ENCODE data around the gene PIAS4.

The PIAS4 gene

DNA sequence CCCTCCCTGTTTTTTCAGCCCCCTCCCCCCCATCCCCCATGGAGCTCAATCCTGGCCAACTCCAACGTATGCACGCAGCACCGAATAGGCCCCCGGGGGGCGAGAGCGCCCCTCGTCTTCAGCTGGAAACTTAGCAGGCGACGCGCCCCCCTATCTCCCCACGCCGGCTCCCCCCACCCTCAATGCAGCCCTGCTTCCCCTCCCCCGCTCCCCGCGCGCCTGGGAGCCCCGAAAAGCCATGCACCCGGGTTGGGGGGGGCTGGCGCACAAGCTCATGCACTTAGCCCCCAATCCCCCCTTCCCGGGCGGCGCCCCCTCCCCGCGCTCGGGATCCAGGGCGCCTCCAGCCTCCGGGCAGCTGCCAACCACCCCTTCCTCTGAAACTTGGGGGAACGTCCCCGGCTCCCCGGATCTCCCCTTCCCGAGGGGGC lies 58.7 kb downstream of the PIAS4 start:
- peak overlapping the region; percentile 74 for H3K27ac ChIP-seq
- no peak for DNase-seq (ENCODE audit: low read depth, low spot score)

DNA sequence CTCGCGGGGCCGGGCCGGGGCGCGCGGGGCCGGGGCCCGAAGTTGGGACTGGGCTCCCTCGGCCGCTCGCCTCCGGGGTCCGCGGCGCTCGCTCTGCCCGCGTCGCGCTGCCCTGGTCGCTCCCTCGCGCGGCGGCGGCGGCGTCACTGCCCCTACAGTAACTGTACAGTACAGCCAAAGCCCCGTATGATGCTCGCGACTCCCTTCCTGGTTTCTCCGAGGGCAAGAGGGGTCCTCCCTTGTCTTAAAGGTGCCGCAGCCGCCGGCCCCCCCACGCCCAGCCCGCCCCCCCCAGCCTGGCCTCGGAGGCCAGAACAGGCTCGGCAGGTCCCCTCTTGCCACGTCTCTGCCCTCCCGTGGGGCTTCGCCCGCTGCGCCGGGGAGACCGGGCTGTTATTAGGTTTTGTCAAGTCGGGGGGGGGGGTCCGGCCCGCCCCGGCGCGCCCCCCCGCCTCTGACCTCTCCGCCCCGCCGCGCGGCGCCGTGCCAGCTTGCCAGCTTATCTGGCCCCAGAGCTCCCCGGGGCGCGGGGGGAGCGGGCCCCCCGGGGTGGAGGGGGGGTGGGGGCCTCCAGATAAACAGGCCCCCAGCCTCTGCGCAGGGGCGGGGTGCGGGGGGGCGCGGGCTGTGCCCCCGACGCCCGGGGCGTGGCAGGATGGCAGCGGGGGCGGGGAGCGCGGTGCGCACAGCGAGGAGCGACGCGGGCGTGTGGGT lies 59.3 kb downstream of the PIAS4 start, which contains the start of gene ZBTB7A:
Gene ZBTB7A, minus strand, starts transcription at position 218 of the 714 bp plus-strand sequence. CDS start 11,667 bp downstream, outside the sequence.
- DNase-seq (ENCODE audit: low read depth, low spot score), result no peak
- H3K27ac ChIP-seq, result peak within 1 kb of the TSS; percentile 89

GRCh38 chr19:4067396-4068046 lies 60.0 kb downstream of the PIAS4 start:
- H3K27ac ChIP-seq, result peak overlapping the region; percentile 74
- no peak for DNase-seq (ENCODE audit: low read depth, low spot score)

GRCh38 chr19:4068047-4068966 lies 60.8 kb downstream of the PIAS4 start:
- no peak for DNase-seq (ENCODE audit: low read depth, low spot score)
- H3K27ac ChIP-seq, result no peak overlapping the region

DNA sequence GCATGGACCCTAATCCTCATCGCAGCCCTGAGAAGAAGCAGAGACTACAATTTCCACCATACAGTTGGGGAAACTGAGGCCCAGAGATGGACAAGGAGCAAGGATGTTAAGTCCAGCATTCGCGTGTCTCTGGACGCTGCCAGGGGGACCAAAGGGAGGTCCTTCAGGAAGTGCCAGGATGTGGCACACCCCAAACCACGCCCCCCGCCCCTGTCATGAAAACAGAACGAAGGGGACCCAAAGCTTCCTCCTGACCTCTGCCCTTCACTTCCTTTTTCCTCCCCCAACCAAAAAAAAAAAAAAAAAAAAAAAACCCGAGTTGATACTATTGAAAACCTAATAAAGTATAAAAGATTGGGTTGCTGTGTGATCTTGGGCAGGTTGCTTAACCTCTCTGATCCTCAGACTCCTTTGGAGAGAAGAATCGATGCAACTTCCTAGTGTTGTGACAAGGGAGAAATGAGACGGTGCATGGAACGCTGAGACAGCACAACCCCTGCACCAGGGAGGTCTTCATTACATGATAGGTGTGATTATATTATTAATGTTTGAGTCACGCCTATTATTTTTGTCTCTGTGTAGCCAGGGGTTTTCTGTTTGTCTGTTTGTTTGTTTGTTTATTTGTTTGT lies 61.9 kb downstream of the PIAS4 start:
- no peak for DNase-seq (ENCODE audit: low read depth, low spot score)

GRCh38 chr19:4071610-4072009 lies 64.1 kb downstream of the PIAS4 start:
- H3K27ac ChIP-seq, result no peak overlapping the region
- no peak for DNase-seq (ENCODE audit: low read depth, low spot score)

More for the DNA sequence above, 61.9 kb downstream of the PIAS4 start:
- H3K27ac ChIP-seq, result no peak overlapping the region

- no peak for DNase-seq (ENCODE audit: low read depth, low spot score)
Observed at GRCh38 chr19:4075373-4075772, 67.8 kb downstream of the PIAS4 start.

DNA sequence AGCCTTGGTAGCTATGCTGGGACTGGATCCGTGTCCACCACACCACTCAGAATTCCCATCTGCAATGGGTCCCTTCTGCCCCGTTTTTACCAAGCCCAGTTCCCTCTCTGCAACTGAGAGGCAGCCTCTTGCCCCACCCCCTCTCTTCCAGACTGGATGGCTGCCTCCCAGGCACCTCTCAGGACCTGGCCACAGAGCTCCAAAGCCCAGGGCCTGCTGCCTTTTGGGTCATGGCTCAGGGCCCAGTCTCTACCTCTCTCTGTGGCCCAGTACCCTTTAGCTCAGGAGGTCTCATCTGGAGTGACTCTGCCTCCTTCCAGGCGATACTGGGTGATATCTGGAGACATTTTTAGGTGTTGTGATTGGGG lies 69.5 kb downstream of the PIAS4 start:
- DNase-seq (ENCODE audit: low read depth, low spot score), result no peak
- no peak overlapping the region for H3K27ac ChIP-seq

More at GRCh38 chr19:4075373-4075772, 67.8 kb downstream of the PIAS4 start:
- H3K27ac ChIP-seq, result no peak overlapping the region

- no peak for DNase-seq (ENCODE audit: low read depth, low spot score)
- H3K27ac ChIP-seq, result no peak overlapping the region
Observed at GRCh38 chr19:4077800-4078684, 70.5 kb downstream of the PIAS4 start.

GRCh38 chr19:4080473-4080872 lies 72.9 kb downstream of the PIAS4 start:
- H3K27ac ChIP-seq, result no peak overlapping the region
- DNase-seq (ENCODE audit: low read depth, low spot score), result no peak

DNA sequence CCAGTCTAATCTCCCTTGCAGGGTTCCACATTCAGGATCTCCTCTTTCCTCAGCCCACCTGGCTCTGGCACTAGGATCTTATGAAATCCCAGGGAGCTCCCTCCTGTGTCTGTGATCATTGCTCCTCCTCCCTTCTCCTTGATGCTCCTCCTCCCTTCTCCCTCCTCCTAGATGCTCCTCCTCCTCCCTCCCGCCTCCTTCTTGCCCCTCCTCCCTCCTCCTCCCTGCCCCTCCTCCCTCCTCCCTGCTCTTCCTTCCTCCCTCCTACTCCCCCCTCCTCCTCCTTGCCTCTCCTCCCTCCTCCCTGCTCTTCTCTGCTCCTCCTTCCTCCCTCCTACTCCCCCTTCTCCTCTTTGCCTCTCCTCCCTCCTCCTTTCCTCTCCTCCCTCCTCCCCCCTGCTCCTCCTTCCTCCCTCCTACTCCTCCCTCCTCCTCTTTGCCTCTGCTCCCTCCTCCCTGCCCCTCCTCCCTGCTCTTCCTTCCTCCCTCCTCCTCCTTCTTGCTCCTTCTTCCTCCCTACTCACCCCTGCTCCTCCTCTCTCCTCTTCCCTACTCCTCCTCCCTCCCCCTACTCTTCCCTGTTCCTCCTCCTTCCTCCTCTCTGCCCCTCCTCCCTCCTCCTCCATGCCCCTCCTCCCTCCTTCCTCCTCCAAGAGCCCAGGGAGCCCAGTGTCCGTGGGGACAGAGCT lies 74.0 kb downstream of the PIAS4 start:
- no peak for DNase-seq (ENCODE audit: low read depth, low spot score)
- H3K27ac ChIP-seq, result no peak overlapping the region

GRCh38 chr19:4082172-4082571 lies 74.6 kb downstream of the PIAS4 start:
- no peak for DNase-seq (ENCODE audit: low read depth, low spot score)
- no peak overlapping the region for H3K27ac ChIP-seq

DNA sequence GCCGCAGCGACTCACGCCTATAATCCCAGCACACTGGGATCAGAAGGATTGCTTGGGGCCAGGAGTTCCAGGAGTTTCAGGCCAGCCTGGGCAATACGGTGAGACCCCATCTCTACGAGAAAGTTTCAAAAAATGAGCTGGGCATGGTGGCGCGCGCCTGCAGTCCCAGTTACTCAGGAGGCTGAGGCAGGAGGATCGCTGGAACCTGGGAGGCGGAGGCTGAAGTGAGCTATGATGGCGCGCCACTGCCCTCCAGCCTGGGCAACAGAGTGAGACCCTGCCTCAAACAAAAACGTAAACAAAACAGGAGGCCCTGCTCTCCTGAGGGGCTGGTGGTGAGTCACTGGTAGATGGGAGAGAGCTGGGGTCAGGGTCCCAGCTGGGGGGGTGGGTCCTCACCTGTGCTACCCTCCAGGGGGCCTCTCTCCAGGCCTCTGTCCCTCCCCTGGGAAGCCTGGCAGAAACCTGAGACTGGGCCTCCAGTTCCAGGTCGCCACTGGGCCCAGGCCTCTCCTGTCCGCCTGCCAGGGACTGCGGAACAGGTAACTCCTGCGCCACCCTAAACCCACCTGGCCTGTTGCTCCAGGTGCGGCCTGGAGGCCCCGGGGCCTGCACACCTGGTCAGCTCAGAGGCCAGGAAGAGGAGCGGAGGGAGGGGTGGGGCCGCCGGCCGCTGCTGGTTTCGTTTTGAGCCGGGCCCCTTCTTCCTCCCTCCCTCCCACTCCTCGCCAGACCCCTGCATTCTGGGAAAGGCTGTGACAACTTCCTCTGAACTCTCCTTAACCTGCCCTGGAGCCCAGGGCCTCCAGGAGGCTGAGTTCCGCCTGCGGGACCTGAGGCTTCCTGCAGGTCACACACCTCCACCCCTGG lies 76.4 kb downstream of the PIAS4 start:
- H3K27ac ChIP-seq, result peak overlapping the region; percentile 10
- no peak for DNase-seq (ENCODE audit: low read depth, low spot score)

GRCh38 chr19:4084547-4084877 lies 77.0 kb downstream of the PIAS4 start:
- H3K27ac ChIP-seq, result peak overlapping the region; percentile 10

GRCh38 chr19:4086411-4086867 lies 78.9 kb downstream of the PIAS4 start:
- no peak for DNase-seq (ENCODE audit: low read depth, low spot score)
- no peak overlapping the region for H3K27ac ChIP-seq

More at GRCh38 chr19:4084547-4084877, 77.0 kb downstream of the PIAS4 start:
- DNase-seq (ENCODE audit: low read depth, low spot score), result no peak

GRCh38 chr19:4087787-4088679 lies 80.5 kb downstream of the PIAS4 start:
- DNase-seq (ENCODE audit: low read depth, low spot score), result no peak
- H3K27ac ChIP-seq, result no peak overlapping the region

DNA sequence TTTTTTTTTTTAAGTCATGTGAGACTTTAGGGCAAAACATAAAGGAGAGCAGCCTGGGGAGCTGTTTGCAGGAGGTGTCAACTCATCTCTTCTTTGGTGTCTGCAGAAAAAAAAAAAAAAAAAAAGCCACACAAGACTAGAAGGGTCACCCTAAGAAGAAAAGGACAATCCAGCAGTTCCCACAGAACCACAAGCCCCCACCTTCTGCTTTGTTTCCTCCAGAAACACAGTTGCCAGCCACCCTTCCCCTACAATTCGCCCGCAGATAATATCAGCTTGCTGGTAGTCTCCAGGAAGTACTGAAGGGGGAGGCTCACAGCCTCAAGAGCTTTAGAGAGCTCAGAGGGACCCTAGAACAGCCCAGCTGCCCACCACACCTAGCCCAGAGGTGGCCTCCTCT lies 81.4 kb downstream of the PIAS4 start:
- no peak overlapping the region for H3K27ac ChIP-seq
- no peak for DNase-seq (ENCODE audit: low read depth, low spot score)

Data from epithelial cell of prostate (primary cell).